Left ventricle myocardium inferior (tissue), 1 donor: Measurements from ENCODE around the gene SPDEF. TPM values are rescaled to one million over a fixed set of nuclear protein-coding genes. Genes with fewer than 3 reads are reported as not detected.

ENCODE experiments used
- DNase-seq: peaks from one replicate; pipeline ENCODE4 v3.0.0-alpha.2; 2020
- H3K27ac ChIP-seq: fragments of 200-600 bp; replicated peaks from 2 replicates; pipeline ENCODE4 v1.8.0; 2021
- H3K27me3 ChIP-seq: fragments of 200-600 bp; 2 replicates; pipeline ENCODE4 v1.8.0; 2021; ENCODE audit warnings: low read depth
- H3K36me3 ChIP-seq: fragments of 200-600 bp; 2 replicates; pipeline ENCODE4 v1.8.0; 2021
- H3K4me1 ChIP-seq: fragments of 200-600 bp; 2 replicates; pipeline ENCODE4 v1.8.0; 2021
- H3K4me3 ChIP-seq: fragments of 200-600 bp; 2 replicates; pipeline ENCODE4 v1.8.0; 2021; ENCODE audit warnings: mild to moderate bottlenecking, moderate library complexity
- H3K9me3 ChIP-seq: fragments of 200-600 bp; replicated peaks from 2 replicates; pipeline ENCODE4 v1.8.0; 2021
- CTCF ChIP-seq: fragments of 200-600 bp; IDR thresholded peaks from 2 replicates; pipeline ENCODE4 v1.8.0; 2021; ENCODE audit warnings: antibody characterized with exemption, mild to moderate bottlenecking, borderline replicate concordance
- intact Hi-C: fragments of 100-400 bp; cut with micrococcal nuclease; formaldehyde crosslinking; loops from one replicate; pipeline ENCODE4 v1.11.0; 2022
- total RNA-seq: library from RNA; stranded (reverse); fragmentation: NEBNext Ultra II Directional; extraction: Animal tissue kit (Norgen Biotek cat#: 25700); gene quantifications from one replicate; pipeline ENCODE4 v1.2.1, GENCODE V29; 2021
- donor health status: DM: no; HTN: yes; CAD: no; lungs with severe emphysema.

Gene SPDEF
- total RNA-seq, 1 donor from 2014 or later = 0.11 TPM

GRCh38 chr6:34540841-34541240, 15.3 kb downstream of the SPDEF start:
- no peak for TF ChIP-seq CTCF
- no peak overlapping the region for H3K27ac ChIP-seq
- H3K9me3 ChIP-seq = no peaks in the 10 kb centered on the region
- H3K4me1 ChIP-seq = peaks cover 7% of the 10 kb centered on the region
- no peaks in the 10 kb centered on the region for H3K36me3 ChIP-seq
- DNase-seq = no peak
- H3K27me3 ChIP-seq = no peaks in the 10 kb centered on the region
- no peak overlapping the region for H3K4me3 ChIP-seq
- intact Hi-C loops = no loop called here

GRCh38 chr6:34540222-34540621, 15.9 kb downstream of the SPDEF start:
- H3K27ac ChIP-seq = no peak overlapping the region
- H3K4me1 ChIP-seq = peaks cover 1% of the 10 kb centered on the region
- no peak for DNase-seq
- no peaks in the 10 kb centered on the region for H3K27me3 ChIP-seq
- intact Hi-C loops = no loop called here
- H3K36me3 ChIP-seq = no peaks in the 10 kb centered on the region
- no peaks in the 10 kb centered on the region for H3K9me3 ChIP-seq
- H3K4me3 ChIP-seq = no peak overlapping the region
- TF ChIP-seq CTCF = no peak

GRCh38 chr6:34539181-34539580, 16.9 kb downstream of the SPDEF start:
- H3K36me3 ChIP-seq = no peaks in the 10 kb centered on the region
- no peak for TF ChIP-seq CTCF
- H3K4me1 ChIP-seq = no peaks in the 10 kb centered on the region
- H3K27ac ChIP-seq = no peak overlapping the region
- no peak for DNase-seq
- no peaks in the 10 kb centered on the region for H3K9me3 ChIP-seq
- intact Hi-C loops = no loop called here
- no peak overlapping the region for H3K4me3 ChIP-seq
- no peaks in the 10 kb centered on the region for H3K27me3 ChIP-seq

- Histone ChIP-seq H3K9me3 (no peaks in the 10 kb centered on the region), H3K4me3 (no peak overlapping the region), H3K36me3 (no peaks in the 10 kb centered on the region), H3K27ac (no peak overlapping the region), H3K27me3 (no peaks in the 10 kb centered on the region), H3K4me1 (no peaks in the 10 kb centered on the region)
- intact Hi-C loops = no loop called here
- DNase-seq = no peak
- TF ChIP-seq CTCF = no peak
Measured at GRCh38 chr6:34538581-34538980, 17.5 kb downstream of the SPDEF start.

- no peak overlapping the region for H3K27ac ChIP-seq
- no peaks in the 10 kb centered on the region for H3K9me3 ChIP-seq
- H3K36me3 ChIP-seq = no peaks in the 10 kb centered on the region
- intact Hi-C loops = no loop called here
- H3K27me3 ChIP-seq = no peaks in the 10 kb centered on the region
- no peaks in the 10 kb centered on the region for H3K4me1 ChIP-seq
- no peak for TF ChIP-seq CTCF
- H3K4me3 ChIP-seq = no peak overlapping the region
- DNase-seq = no peak
Measured at GRCh38 chr6:34537922-34538550, 18.1 kb downstream of the SPDEF start.
